Osteoblast (primary cell): Measurements from ENCODE around the gene PDK2. TPM values are rescaled to one million over a fixed set of nuclear protein-coding genes. Genes with fewer than 3 reads are reported as not detected.
A peak's percentile ranks its signal among the peaks of the same experiment; 100 is the strongest.

Experiments
- DNase-seq: peaks from one replicate; pipeline ENCODE4 v3.0.0; 2011; ENCODE audit warnings: low spot score, mixed read lengths; ENCODE audit not compliant: insufficient read length; ENCODE audit errors: missing footprints
- H2AFZ ChIP-seq: 2 replicates; pipeline ENCODE4 v1.6.0; 2011; ENCODE audit warnings: mild to moderate bottlenecking, low read length
- H3K27ac ChIP-seq: 2 replicates; pipeline ENCODE4 v1.5.1; 2011; ENCODE audit warnings: mild to moderate bottlenecking, low read depth, low read length, moderate library complexity
- H3K27me3 ChIP-seq: 2 replicates; pipeline ENCODE4 v1.6.0; 2012; ENCODE audit warnings: mild to moderate bottlenecking, control low read depth, inconsistent platforms, low read length, moderate library complexity; ENCODE audit not compliant: insufficient read depth
- H3K36me3 ChIP-seq: 2 replicates; pipeline ENCODE4 v1.5.1; 2011; ENCODE audit warnings: mild to moderate bottlenecking, low read length, control low read depth, moderate library complexity; ENCODE audit not compliant: insufficient read depth
- H3K4me1 ChIP-seq: 2 replicates; pipeline ENCODE4 v1.5.1; 2011; ENCODE audit warnings: mild to moderate bottlenecking, low read length, control low read depth, moderate library complexity; ENCODE audit not compliant: insufficient read depth
- H3K4me2 ChIP-seq: 2 replicates; pipeline ENCODE4 v1.6.0; 2011; ENCODE audit warnings: mild to moderate bottlenecking, low read length; ENCODE audit not compliant: insufficient read depth
- H3K4me3 ChIP-seq: fragments of 200-600 bp; sonication (generic); 3 replicates; pipeline ENCODE4 v1.5.1; 2012; ENCODE audit warnings: mild to moderate bottlenecking, low read length, inconsistent platforms; ENCODE audit not compliant: insufficient read depth
- H3K79me2 ChIP-seq: 2 replicates; pipeline ENCODE4 v1.6.0; 2012; ENCODE audit warnings: mild to moderate bottlenecking, low read length, control low read depth, inconsistent platforms; ENCODE audit not compliant: insufficient read depth
- H3K9me3 ChIP-seq: 2 replicates; pipeline ENCODE4 v1.5.1; 2011; ENCODE audit warnings: low read depth, low read length, control low read depth
- H4K20me1 ChIP-seq: 2 replicates; pipeline ENCODE4 v1.6.0; 2012; ENCODE audit warnings: mild to moderate bottlenecking, low read length, control low read depth; ENCODE audit not compliant: insufficient read depth
- total RNA-seq: library from RNA; depleted of rRNA; stranded (reverse); fragments of >200 nt; gene quantifications from 2 replicates; pipeline ENCODE4 v1.2.3, GENCODE V29; 2012
- TF ChIP-seq, protein P1 (sequence below): IDR thresholded peaks from 2 replicates; pipeline ENCODE4 v1.5.1; 2011; ENCODE audit warnings: mild to moderate bottlenecking, low read depth, low read length, moderate library complexity; ENCODE audit errors: extremely low read depth

The PDK2 gene
- total RNA-seq, 1 donor = 43.4 TPM

DNA sequence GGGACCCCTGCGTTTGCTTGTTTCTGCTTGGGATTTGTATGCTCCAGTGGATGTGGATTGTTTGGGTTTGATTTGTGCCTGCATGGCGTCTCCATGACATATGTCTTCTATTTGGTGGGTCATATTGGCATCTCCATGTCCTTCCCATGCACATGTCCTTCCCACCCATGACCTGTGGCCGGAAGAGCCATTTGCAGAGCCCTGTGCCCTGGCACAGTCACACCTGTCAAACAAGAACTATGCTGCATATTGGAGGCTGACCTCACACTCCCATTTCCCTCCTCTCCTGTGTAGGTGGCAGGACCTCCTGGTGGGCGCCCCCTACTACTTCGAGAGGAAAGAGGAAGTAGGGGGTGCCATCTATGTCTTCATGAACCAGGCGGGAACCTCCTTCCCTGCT lies 23.5 kb upstream of the PDK2 start:
- H3K4me2 ChIP-seq = no peak overlapping the region
- H2AFZ ChIP-seq = no peak overlapping the region
- peaks cover 93% of the 10 kb centered on the region for H3K79me2 ChIP-seq
- peak; percentile 19 for DNase-seq
- H3K4me1 ChIP-seq = peaks cover 1% of the 10 kb centered on the region
- no peak overlapping the region for H3K4me3 ChIP-seq
- H3K36me3 ChIP-seq = peaks cover 87% of the 10 kb centered on the region
- H3K9me3 ChIP-seq = no peaks in the 10 kb centered on the region
- TF ChIP-seq, protein P1, sequence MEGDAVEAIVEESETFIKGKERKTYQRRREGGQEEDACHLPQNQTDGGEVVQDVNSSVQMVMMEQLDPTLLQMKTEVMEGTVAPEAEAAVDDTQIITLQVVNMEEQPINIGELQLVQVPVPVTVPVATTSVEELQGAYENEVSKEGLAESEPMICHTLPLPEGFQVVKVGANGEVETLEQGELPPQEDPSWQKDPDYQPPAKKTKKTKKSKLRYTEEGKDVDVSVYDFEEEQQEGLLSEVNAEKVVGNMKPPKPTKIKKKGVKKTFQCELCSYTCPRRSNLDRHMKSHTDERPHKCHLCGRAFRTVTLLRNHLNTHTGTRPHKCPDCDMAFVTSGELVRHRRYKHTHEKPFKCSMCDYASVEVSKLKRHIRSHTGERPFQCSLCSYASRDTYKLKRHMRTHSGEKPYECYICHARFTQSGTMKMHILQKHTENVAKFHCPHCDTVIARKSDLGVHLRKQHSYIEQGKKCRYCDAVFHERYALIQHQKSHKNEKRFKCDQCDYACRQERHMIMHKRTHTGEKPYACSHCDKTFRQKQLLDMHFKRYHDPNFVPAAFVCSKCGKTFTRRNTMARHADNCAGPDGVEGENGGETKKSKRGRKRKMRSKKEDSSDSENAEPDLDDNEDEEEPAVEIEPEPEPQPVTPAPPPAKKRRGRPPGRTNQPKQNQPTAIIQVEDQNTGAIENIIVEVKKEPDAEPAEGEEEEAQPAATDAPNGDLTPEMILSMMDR = no peak
- no peak overlapping the region for H3K27ac ChIP-seq
- peaks cover 7% of the 10 kb centered on the region for H4K20me1 ChIP-seq
- no peaks in the 10 kb centered on the region for H3K27me3 ChIP-seq

DNA sequence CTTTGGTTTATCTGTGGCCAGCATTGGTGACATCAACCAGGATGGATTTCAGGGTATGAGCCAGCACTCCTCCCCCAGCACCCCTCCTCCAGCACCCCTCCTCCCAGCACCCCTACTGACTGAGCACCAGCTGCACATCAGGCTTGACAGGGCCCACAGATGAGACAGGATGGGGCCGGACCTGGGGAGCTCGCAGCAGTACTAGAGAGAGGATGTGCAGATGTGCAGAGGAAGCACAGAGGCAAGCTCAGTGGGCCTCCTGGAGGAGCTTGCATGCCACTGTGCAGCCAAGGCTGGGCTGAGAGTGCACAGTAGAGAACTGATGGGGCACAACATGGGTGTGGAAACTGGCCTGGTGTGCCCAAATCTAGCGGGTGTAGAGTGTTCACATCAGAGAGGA lies 23.0 kb upstream of the PDK2 start:
- Histone ChIP-seq H3K4me2 (no peak overlapping the region), H3K27ac (no peak overlapping the region), H3K4me1 (no peaks in the 10 kb centered on the region), H3K9me3 (no peaks in the 10 kb centered on the region), H3K4me3 (no peak overlapping the region), H3K36me3 (peaks cover 89% of the 10 kb centered on the region), H3K27me3 (no peaks in the 10 kb centered on the region), H3K79me2 (peaks cover 93% of the 10 kb centered on the region), H2AFZ (no peak overlapping the region), H4K20me1 (peaks cover 8% of the 10 kb centered on the region)
- TF ChIP-seq, protein P1 = no peak
- DNase-seq = peak; percentile 22

DNA sequence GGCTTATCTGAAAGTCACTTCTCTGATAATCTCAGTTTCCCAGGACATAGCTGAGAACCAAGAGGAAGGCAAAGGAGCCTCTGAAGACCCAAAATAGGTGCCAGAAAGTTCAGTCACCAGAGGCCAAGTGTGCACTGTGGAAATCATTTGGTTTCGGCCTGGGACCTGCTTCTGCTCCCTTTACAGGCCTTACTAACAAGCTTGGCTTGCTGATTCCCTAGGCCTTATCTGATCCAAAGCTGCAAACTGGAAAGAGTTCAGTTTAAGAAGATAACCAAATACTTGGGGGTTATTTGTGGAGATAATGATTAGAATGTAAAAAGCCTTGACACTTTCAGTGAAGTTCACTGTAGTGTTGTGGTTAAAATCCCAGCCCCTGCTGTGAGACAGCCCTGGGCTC lies 22.2 kb upstream of the PDK2 start:
- Histone ChIP-seq H4K20me1 (peaks cover 15% of the 10 kb centered on the region), H2AFZ (no peak overlapping the region), H3K27me3 (no peaks in the 10 kb centered on the region), H3K4me3 (no peak overlapping the region), H3K36me3 (peaks cover 89% of the 10 kb centered on the region), H3K79me2 (peaks cover 93% of the 10 kb centered on the region), H3K4me1 (no peaks in the 10 kb centered on the region), H3K4me2 (no peak overlapping the region), H3K9me3 (no peaks in the 10 kb centered on the region), H3K27ac (no peak overlapping the region)
- no peak for DNase-seq
- TF ChIP-seq, protein P1 = no peak

DNA sequence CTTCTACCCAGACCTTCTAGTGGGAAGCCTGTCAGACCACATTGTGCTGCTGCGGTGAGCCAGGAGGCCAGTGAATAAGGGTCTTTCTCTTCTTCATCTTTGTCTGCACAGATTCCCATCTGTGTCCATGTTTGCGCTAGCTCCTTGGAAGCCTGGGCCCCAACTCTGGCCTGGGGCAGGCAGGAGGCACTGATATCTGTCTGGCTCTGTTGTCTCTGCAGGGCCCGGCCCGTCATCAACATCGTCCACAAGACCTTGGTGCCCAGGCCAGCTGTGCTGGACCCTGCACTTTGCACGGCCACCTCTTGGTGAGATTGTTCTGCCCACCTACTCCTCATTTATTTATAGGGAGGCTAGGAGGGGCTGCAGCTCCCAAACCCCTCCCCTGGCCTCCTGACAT lies 20.9 kb upstream of the PDK2 start:
- Histone ChIP-seq H3K27ac (no peak overlapping the region), H3K36me3 (peaks cover 91% of the 10 kb centered on the region), H3K27me3 (no peaks in the 10 kb centered on the region), H3K4me3 (no peak overlapping the region), H3K79me2 (peaks cover 95% of the 10 kb centered on the region), H3K9me3 (no peaks in the 10 kb centered on the region), H3K4me2 (no peak overlapping the region), H2AFZ (no peak overlapping the region), H4K20me1 (peaks cover 23% of the 10 kb centered on the region), H3K4me1 (peaks cover 1% of the 10 kb centered on the region)
- DNase-seq = no peak
- TF ChIP-seq, protein P1 = no peak
